Mesenchymal stem cell (in vitro differentiated cells and primary cell): Measurements from ENCODE around the gene SHLD2.
"Not testable (repeated sequence)": the region's sequence is repeated elsewhere in the genome, so short reads cannot be mapped to it uniquely, and the experiment has no call there.

Source experiments
- DNase-seq: peaks from one replicate; pipeline ENCODE4 v3.0.0-alpha.2; 2013
- H2AFZ ChIP-seq: one replicate; pipeline ENCODE4 v1.6.1; 2013; ENCODE audit warnings: low read depth, mild to moderate bottlenecking, control low read depth, inconsistent platforms, low read length, moderate library complexity
- H2AK5ac ChIP-seq: 2 replicates; pipeline ENCODE4 v1.6.1; 2013; ENCODE audit warnings: low read length, moderate library complexity, mild to moderate bottlenecking, inconsistent platforms; ENCODE audit not compliant: severe bottlenecking
- H2BK120ac ChIP-seq: one replicate; pipeline ENCODE4 v1.6.1; 2013; ENCODE audit warnings: low read depth, mild to moderate bottlenecking, inconsistent platforms, low read length, moderate library complexity
- H2BK12ac ChIP-seq, 2 experiments: one replicate each; pipeline ENCODE4 v1.6.1; 2013; ENCODE audit warnings: inconsistent platforms in 2 of 2, low read length in 2 of 2, mild to moderate bottlenecking in 2 of 2, moderate library complexity in 2 of 2, control low read depth in 1 of 2
- H2BK15ac ChIP-seq: one replicate; pipeline ENCODE4 v1.6.1; 2013; ENCODE audit warnings: mild to moderate bottlenecking, low read depth, inconsistent platforms; ENCODE audit not compliant: poor library complexity, severe bottlenecking
- H2BK5ac ChIP-seq: 2 replicates; pipeline ENCODE4 v1.6.1; 2013; ENCODE audit warnings: low read depth, mild to moderate bottlenecking, low read length, control low read depth, inconsistent platforms; ENCODE audit not compliant: poor library complexity, severe bottlenecking
- H3K14ac ChIP-seq, 2 experiments: one replicate each; pipeline ENCODE4 v1.6.1; 2013; ENCODE audit warnings: inconsistent platforms in 2 of 2, low read length in 2 of 2, control low read depth in 1 of 2, mild to moderate bottlenecking in 1 of 2, moderate library complexity in 1 of 2
- H3K18ac ChIP-seq, 2 experiments: one replicate each; pipeline ENCODE4 v1.6.1; 2013; ENCODE audit warnings: inconsistent platforms in 2 of 2, low read length in 2 of 2, control low read depth in 1 of 2, low read depth in 1 of 2, mild to moderate bottlenecking in 1 of 2
- H3K23ac ChIP-seq, 2 experiments: one replicate each; pipeline ENCODE4 v1.6.1; 2013; ENCODE audit warnings: inconsistent platforms in 2 of 2, low read length in 2 of 2, mild to moderate bottlenecking in 2 of 2, moderate library complexity in 2 of 2, control low read depth in 1 of 2
- H3K27ac ChIP-seq: 2 replicates; pipeline ENCODE4 v1.5.1; 2013; ENCODE audit warnings: mild to moderate bottlenecking, moderate library complexity, low read length, control low read depth, inconsistent platforms; ENCODE audit not compliant: poor library complexity, severe bottlenecking
- H3K27me3 ChIP-seq, 2 experiments: 2 replicates each; pipeline versions ENCODE4 v1.6.1 to v1.7.0; 2013; ENCODE audit warnings: low read length in 2 of 2, mild to moderate bottlenecking in 2 of 2, moderate library complexity in 2 of 2, control low read depth in 1 of 2, inconsistent platforms in 1 of 2; ENCODE audit not compliant: control insufficient read depth in 1 of 2, insufficient read depth in 1 of 2
- H3K36me3 ChIP-seq, 2 experiments: 2 replicates each; pipeline versions ENCODE4 v1.6.1 to v1.7.0; 2013; ENCODE audit warnings: low read length in 2 of 2, control low read depth in 1 of 2, inconsistent platforms in 1 of 2, low read depth in 1 of 2, mild to moderate bottlenecking in 1 of 2; ENCODE audit not compliant: insufficient read depth in 2 of 2, control insufficient read depth in 1 of 2
- H3K4ac ChIP-seq, 2 experiments: one replicate each; pipeline ENCODE4 v1.6.1; 2013; ENCODE audit warnings: inconsistent platforms in 2 of 2, low read length in 2 of 2, mild to moderate bottlenecking in 2 of 2, moderate library complexity in 2 of 2, control low read depth in 1 of 2, low read depth in 1 of 2
- H3K4me1 ChIP-seq: 2 replicates; pipeline ENCODE4 v1.6.1; 2013; ENCODE audit warnings: low read depth, low read length, control low read depth; ENCODE audit not compliant: control insufficient read depth, insufficient read depth
- H3K4me2 ChIP-seq: 2 replicates; pipeline ENCODE4 v1.6.1; 2013; ENCODE audit warnings: low read length, mild to moderate bottlenecking, inconsistent platforms; ENCODE audit not compliant: poor library complexity, severe bottlenecking
- H3K4me3 ChIP-seq, 2 experiments: 2 replicates each; pipeline versions ENCODE4 v1.5.1 to v1.7.0; 2013; ENCODE audit warnings: low read length in 2 of 2, mild to moderate bottlenecking in 2 of 2, control low read depth in 1 of 2, low read depth in 1 of 2; ENCODE audit not compliant: insufficient read depth in 1 of 2
- H3K79me1 ChIP-seq: replicated peaks from 2 replicates; pipeline ENCODE4 v1.6.1; 2013; ENCODE audit warnings: mild to moderate bottlenecking, control low read depth, low read length, inconsistent platforms; ENCODE audit not compliant: poor library complexity, severe bottlenecking
- H3K9ac ChIP-seq: 2 replicates; pipeline ENCODE4 v1.7.0; 2013; ENCODE audit warnings: mild to moderate bottlenecking, low read length, moderate library complexity
- H3K9me3 ChIP-seq: 2 replicates; pipeline ENCODE4 v1.7.0; 2013; ENCODE audit warnings: mild to moderate bottlenecking, low read length; ENCODE audit not compliant: control insufficient read depth
- H4K8ac ChIP-seq: one replicate; pipeline ENCODE4 v1.6.1; 2013; ENCODE audit warnings: inconsistent platforms, mild to moderate bottlenecking, low read length, moderate library complexity
- H4K91ac ChIP-seq: one replicate; pipeline ENCODE4 v1.6.1; 2013; ENCODE audit warnings: mild to moderate bottlenecking, low read length, inconsistent platforms
- WGBS: methylation state at CpG from one replicate; pipeline ENCODE4 v1.1.7; 2013; ENCODE audit warnings: mixed read lengths; 5-methylcytosine and 5-hydroxymethylcytosine counted together

The SHLD2 gene

GRCh38 chr10:87101996-87102395 is 7.0 kb downstream of the SHLD2 start:
- Histone ChIP-seq H2AK5ac (no peak overlapping the region), H4K8ac (no peak overlapping the region), H3K4me2 (no peak overlapping the region), H3K23ac (no peak overlapping the region), H3K27me3 (no peaks in the 10 kb centered on the region), H2AFZ (no peak overlapping the region), H2BK12ac (no peak overlapping the region), H3K9me3 (no peaks in the 10 kb centered on the region), H3K36me3 (peaks cover 14 to 78% of the 10 kb centered on the region in 2 experiments), H3K79me1 (peaks cover 7% of the 10 kb centered on the region), H3K4ac (no peak overlapping the region), H3K14ac (no peak overlapping the region), H2BK120ac (no peak overlapping the region), H2BK5ac (no peak overlapping the region), H4K91ac (no peak overlapping the region), H3K4me3 (no peak overlapping the region), H3K27ac (no peak overlapping the region), H3K18ac (no peak overlapping the region), H3K9ac (no peak overlapping the region), H2BK15ac (no peak overlapping the region), H3K4me1 (peaks cover 9% of the 10 kb centered on the region)
- 100% methylated on average over 1 of the region's 2 CpGs for WGBS
- no peak for DNase-seq

- H3K27me3 ChIP-seq, H3K4me3 ChIP-seq: not testable (repeated sequence)
- WGBS = 98% methylated on average over 8 of the region's 8 CpGs
Observed at GRCh38 chr10:87104727-87105126, 9.7 kb downstream of the SHLD2 start.

GRCh38 chr10:87105446-87106124 is 10.6 kb downstream of the SHLD2 start:
- H4K91ac ChIP-seq = no peak overlapping the region
- H2AFZ ChIP-seq = no peak overlapping the region
- DNase-seq = no peak
- H3K36me3 ChIP-seq = peaks cover 23 to 79% of the 10 kb centered on the region in 2 experiments
- peaks cover 6% of the 10 kb centered on the region for H3K4me1 ChIP-seq
- no peak overlapping the region for H2AK5ac ChIP-seq
- no peak overlapping the region for H3K14ac ChIP-seq
- peaks cover 29% of the 10 kb centered on the region for H3K79me1 ChIP-seq
- no peak overlapping the region for H2BK5ac ChIP-seq
- no peak overlapping the region for H2BK120ac ChIP-seq
- H3K27ac ChIP-seq = no peak overlapping the region
- no peak overlapping the region for H4K8ac ChIP-seq
- no peak overlapping the region for H2BK12ac ChIP-seq
- H3K4ac ChIP-seq = no peak overlapping the region
- no peaks in the 10 kb centered on the region for H3K27me3 ChIP-seq
- H2BK15ac ChIP-seq = no peak overlapping the region
- 94% methylated on average over 6 of the region's 7 CpGs for WGBS
- no peak overlapping the region for H3K23ac ChIP-seq
- H3K9me3 ChIP-seq = no peaks in the 10 kb centered on the region
- no peak overlapping the region for H3K4me3 ChIP-seq
- H3K4me2 ChIP-seq = no peak overlapping the region
- H3K18ac ChIP-seq = no peak overlapping the region
- no peak overlapping the region for H3K9ac ChIP-seq

More at GRCh38 chr10:87104727-87105126, 9.7 kb downstream of the SHLD2 start:
- H3K18ac ChIP-seq, H3K9ac ChIP-seq, H2BK120ac ChIP-seq, H3K9me3 ChIP-seq, H2BK5ac ChIP-seq, H3K27ac ChIP-seq, H2AFZ ChIP-seq, H2AK5ac ChIP-seq, H3K4me2 ChIP-seq, H4K91ac ChIP-seq, H3K23ac ChIP-seq, H2BK12ac ChIP-seq, DNase-seq, H3K14ac ChIP-seq, H4K8ac ChIP-seq, H3K4ac ChIP-seq, H3K4me1 ChIP-seq, H2BK15ac ChIP-seq: not testable (repeated sequence)
- Histone ChIP-seq H3K36me3 (peaks cover 19 to 82% of the 10 kb centered on the region in 2 experiments), H3K79me1 (peaks cover 23% of the 10 kb centered on the region)

- H3K14ac ChIP-seq, H4K91ac ChIP-seq, H3K18ac ChIP-seq, H3K4me1 ChIP-seq, H3K36me3 ChIP-seq, H3K23ac ChIP-seq, H3K4ac ChIP-seq, DNase-seq, H3K27me3 ChIP-seq, H2BK15ac ChIP-seq, H3K9ac ChIP-seq, H2BK120ac ChIP-seq, H3K4me3 ChIP-seq, H2BK5ac ChIP-seq, H4K8ac ChIP-seq, H3K4me2 ChIP-seq, H3K27ac ChIP-seq, H3K9me3 ChIP-seq, H2BK12ac ChIP-seq, H3K79me1 ChIP-seq, H2AK5ac ChIP-seq, H2AFZ ChIP-seq: not testable (repeated sequence)
- no CpG with 5 or more reads among the region's 1 CpG for WGBS
Observed at GRCh38 chr10:87118122-87118521, 23.1 kb downstream of the SHLD2 start.
